Neural crest cell (in vitro differentiated cells): ENCODE data around the gene MRPL11. TPM values are rescaled to one million over a fixed set of nuclear protein-coding genes. Genes with fewer than 3 reads are reported as not detected.

Source experiments
- DNase-seq: peaks from one replicate; pipeline ENCODE4 v3.0.0; 2021; ENCODE audit warnings: low read depth, mixed read lengths, low spot score
- H3K27ac Mint-ChIP-seq: one replicate; pipeline ENCODE4 v1.8.0; 2021; ENCODE audit warnings: mild to moderate bottlenecking, mixed read lengths; ENCODE audit not compliant: unreplicated experiment
- H3K27me3 Mint-ChIP-seq: 2 replicates; pipeline ENCODE4 v1.8.0; 2021; ENCODE audit warnings: low read depth, mild to moderate bottlenecking, mixed read lengths
- H3K36me3 Mint-ChIP-seq: 2 replicates; pipeline ENCODE4 v1.8.0; 2021; ENCODE audit warnings: low read depth, mild to moderate bottlenecking, mixed read lengths
- H3K4me1 Mint-ChIP-seq: 2 replicates; pipeline ENCODE4 v1.8.0; 2021; ENCODE audit warnings: mixed read lengths
- H3K4me3 Mint-ChIP-seq: one replicate; pipeline ENCODE4 v1.8.0; 2021; ENCODE audit warnings: mild to moderate bottlenecking, mixed read lengths
- H3K9me3 Mint-ChIP-seq: 2 replicates; pipeline ENCODE4 v1.8.0; 2021; ENCODE audit warnings: mixed read lengths
- total RNA-seq: library from RNA; stranded (reverse); gene quantifications from 2 replicates; pipeline ENCODE4 v1.2.1, GENCODE V29; 2021
- TF ChIP-seq, protein P1 (sequence below): fragments of 200-600 bp; sonication (generic); conservative IDR thresholded peaks from 2 replicates; pipeline ENCODE4 v1.5.0; 2021; ENCODE audit warnings: antibody characterized with exemption, mild to moderate bottlenecking

Gene MRPL11
- total RNA-seq, 1 donor from 2014 or later, result 91.4 TPM

DNA sequence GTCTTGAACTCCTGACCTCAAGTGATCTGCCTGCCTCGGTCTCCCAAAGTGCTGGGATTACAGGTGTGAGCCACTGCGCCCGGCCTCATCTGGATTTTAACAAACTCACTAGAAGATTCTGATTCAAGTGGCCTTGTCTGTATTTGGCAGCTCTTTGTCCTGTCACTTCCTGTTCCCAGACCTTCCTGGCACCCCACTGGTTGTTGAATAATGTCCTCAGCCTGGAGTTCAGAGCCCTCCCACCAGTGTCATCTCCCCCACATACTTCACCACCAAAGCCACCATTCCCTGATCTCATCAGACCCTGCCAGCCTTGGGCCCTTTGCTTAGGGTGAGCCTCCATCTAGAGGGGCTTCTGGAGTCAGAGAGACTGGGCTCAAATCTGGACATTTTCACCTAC is 31.4 kb upstream of the MRPL11 start:
- Mint-ChIP-seq H3K27ac (peak overlapping the region; percentile 81), H3K4me1 (peaks cover 37% of the 10 kb centered on the region), H3K27me3 (peaks cover 9% of the 10 kb centered on the region), H3K36me3 (peaks cover 3% of the 10 kb centered on the region), H3K9me3 (no peaks in the 10 kb centered on the region), H3K4me3 (peak overlapping the region; percentile 58)
- no peak for DNase-seq
- TF ChIP-seq, protein P1, sequence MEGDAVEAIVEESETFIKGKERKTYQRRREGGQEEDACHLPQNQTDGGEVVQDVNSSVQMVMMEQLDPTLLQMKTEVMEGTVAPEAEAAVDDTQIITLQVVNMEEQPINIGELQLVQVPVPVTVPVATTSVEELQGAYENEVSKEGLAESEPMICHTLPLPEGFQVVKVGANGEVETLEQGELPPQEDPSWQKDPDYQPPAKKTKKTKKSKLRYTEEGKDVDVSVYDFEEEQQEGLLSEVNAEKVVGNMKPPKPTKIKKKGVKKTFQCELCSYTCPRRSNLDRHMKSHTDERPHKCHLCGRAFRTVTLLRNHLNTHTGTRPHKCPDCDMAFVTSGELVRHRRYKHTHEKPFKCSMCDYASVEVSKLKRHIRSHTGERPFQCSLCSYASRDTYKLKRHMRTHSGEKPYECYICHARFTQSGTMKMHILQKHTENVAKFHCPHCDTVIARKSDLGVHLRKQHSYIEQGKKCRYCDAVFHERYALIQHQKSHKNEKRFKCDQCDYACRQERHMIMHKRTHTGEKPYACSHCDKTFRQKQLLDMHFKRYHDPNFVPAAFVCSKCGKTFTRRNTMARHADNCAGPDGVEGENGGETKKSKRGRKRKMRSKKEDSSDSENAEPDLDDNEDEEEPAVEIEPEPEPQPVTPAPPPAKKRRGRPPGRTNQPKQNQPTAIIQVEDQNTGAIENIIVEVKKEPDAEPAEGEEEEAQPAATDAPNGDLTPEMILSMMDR, result no peak

GRCh38 chr11:66469441-66469840 is 30.8 kb upstream of the MRPL11 start:
- DNase-seq, result no peak
- H3K4me1 Mint-ChIP-seq, result peaks cover 37% of the 10 kb centered on the region
- TF ChIP-seq, protein P1, result no peak
- peak overlapping the region; percentile 61 for H3K4me3 Mint-ChIP-seq
- peaks cover 3% of the 10 kb centered on the region for H3K36me3 Mint-ChIP-seq
- no peak overlapping the region for H3K27ac Mint-ChIP-seq
- no peaks in the 10 kb centered on the region for H3K9me3 Mint-ChIP-seq
- peaks cover 9% of the 10 kb centered on the region for H3K27me3 Mint-ChIP-seq

DNA sequence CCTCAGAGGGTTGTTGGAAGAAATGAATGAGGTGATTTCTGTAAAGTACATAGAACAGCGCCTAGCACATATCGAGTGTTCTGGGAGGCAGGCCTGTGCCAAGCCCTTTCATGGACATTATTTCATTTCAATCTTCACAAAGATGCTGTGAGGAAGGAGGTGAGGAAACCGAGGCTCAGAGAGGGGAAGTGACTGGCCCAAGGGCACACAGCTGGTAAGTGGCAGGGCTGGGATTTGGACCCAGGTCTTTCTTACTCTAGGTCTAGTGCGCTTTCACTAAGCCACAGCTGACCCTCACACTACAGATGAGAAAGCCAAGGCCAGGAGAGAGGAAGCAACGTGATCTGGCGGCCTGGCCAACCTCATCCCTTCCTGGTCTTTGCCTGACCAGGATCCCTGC is 30.0 kb upstream of the MRPL11 start:
- Mint-ChIP-seq H3K9me3 (no peaks in the 10 kb centered on the region), H3K27me3 (peaks cover 9% of the 10 kb centered on the region), H3K27ac (no peak overlapping the region), H3K4me1 (peaks cover 37% of the 10 kb centered on the region), H3K4me3 (peak overlapping the region; percentile 93), H3K36me3 (peaks cover 3% of the 10 kb centered on the region)
- DNase-seq, result no peak
- TF ChIP-seq, protein P1, result no peak

GRCh38 chr11:66467756-66468155 is 29.1 kb upstream of the MRPL11 start:
- DNase-seq, result peak; percentile 58
- peaks cover 3% of the 10 kb centered on the region for H3K36me3 Mint-ChIP-seq
- TF ChIP-seq, protein P1, result no peak
- H3K27me3 Mint-ChIP-seq, result peaks cover 9% of the 10 kb centered on the region
- H3K4me1 Mint-ChIP-seq, result peaks cover 37% of the 10 kb centered on the region
- H3K9me3 Mint-ChIP-seq, result peaks cover 1% of the 10 kb centered on the region
- peak overlapping the region; percentile 93 for H3K4me3 Mint-ChIP-seq
- no peak overlapping the region for H3K27ac Mint-ChIP-seq

DNA sequence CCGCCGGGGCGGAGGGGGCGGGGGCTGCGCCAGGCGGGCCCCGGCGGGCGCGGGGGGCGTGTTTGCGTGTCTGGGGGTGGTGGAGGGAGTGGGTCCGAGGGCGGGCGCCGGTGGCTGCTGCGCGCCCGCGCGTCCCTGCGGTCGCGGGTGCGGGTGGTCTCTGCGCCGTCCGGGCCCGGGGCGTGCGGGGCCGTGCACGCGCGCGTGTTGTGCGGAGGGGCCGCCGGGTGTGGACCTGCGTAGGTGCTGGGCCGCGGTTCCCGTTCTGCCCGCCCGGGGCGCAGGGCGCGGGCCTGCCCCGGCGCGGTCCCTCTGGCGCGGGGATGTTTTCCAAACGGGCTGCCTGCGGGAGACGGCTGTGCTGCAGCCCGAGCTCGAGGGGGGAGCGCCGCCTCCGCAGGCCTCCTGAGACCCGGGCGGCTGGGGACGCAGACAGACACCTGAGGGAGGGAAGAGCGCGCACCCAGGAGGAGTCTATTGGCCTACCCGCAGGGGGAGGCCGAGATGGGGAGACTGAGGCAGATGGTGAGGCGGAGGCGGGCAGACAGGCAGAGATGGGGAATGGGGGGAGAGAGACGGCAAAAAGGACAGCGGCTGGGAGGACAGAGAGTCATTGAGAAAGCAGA is 28.5 kb upstream of the MRPL11 start:
- no peak for DNase-seq
- peak overlapping the region; percentile 71 for H3K27ac Mint-ChIP-seq
- peak overlapping the region; percentile 93 for H3K4me3 Mint-ChIP-seq
- peaks cover 4% of the 10 kb centered on the region for H3K9me3 Mint-ChIP-seq
- TF ChIP-seq, protein P1, result peak; percentile 46
- peaks cover 37% of the 10 kb centered on the region for H3K4me1 Mint-ChIP-seq
- peaks cover 9% of the 10 kb centered on the region for H3K27me3 Mint-ChIP-seq
- peaks cover 3% of the 10 kb centered on the region for H3K36me3 Mint-ChIP-seq
